ENCODE data around the gene ASPSCR1. TPM values are rescaled to one million over a fixed set of nuclear protein-coding genes. Genes with fewer than 3 reads are reported as not detected.
"Not testable (repeated sequence)": the region's sequence is repeated elsewhere in the genome, so short reads cannot be mapped to it uniquely, and the experiment has no call there.

The ASPSCR1 gene
- total RNA-seq, 2 experiments from 2014 or later, result 33.6 to 34.8 TPM

- intact Hi-C loops (cut with micrococcal nuclease), result no loop called here
- no peak overlapping the region for H3K4me3 Mint-ChIP-seq
- CTCF ChIA-PET, result no interaction called here
- H3K9me3 Mint-ChIP-seq, result no peaks in the 10 kb centered on the region
- no peak for DNase-seq
- H3K4me1 Mint-ChIP-seq (ENCODE audit: low read depth), result peaks cover 4% of the 10 kb centered on the region
- H3K27me3 Mint-ChIP-seq (ENCODE audit: low read depth), result no peaks in the 10 kb centered on the region
- H3K36me3 Mint-ChIP-seq (ENCODE audit: low read depth), result no peaks in the 10 kb centered on the region
- no peak overlapping the region for H3K27ac Mint-ChIP-seq
These were observed 28.6 kb upstream of the ASPSCR1 start for GRCh38 chr17:81948635-81949378.

DNA sequence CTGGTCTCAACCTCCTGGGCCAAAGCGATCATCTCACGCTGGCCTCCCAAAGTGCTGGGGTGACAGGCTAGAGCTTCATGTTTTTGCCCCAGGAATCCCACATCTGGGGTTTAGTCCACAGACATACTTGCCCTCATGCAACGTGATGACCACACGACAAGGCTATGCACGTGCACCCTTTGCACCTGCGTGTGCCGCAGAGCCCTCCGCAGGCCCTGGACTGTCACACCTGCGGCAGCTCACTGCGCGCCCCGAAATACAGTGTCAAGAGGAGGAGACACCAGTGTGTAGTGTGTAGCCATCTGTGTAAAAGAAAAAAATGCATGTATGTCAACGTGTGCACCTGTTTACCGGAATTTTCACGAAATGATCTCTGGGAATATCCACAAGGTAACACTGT, 26.9 kb upstream of the ASPSCR1 start:
- no peak for DNase-seq
- intact Hi-C loops (cut with micrococcal nuclease), result no loop called here
- H3K36me3 Mint-ChIP-seq (ENCODE audit: low read depth), result no peaks in the 10 kb centered on the region
- H3K27ac Mint-ChIP-seq, result no peak overlapping the region
- no peaks in the 10 kb centered on the region for H3K9me3 Mint-ChIP-seq
- H3K4me1 Mint-ChIP-seq (ENCODE audit: low read depth), result peaks cover 4% of the 10 kb centered on the region
- no peak overlapping the region for H3K4me3 Mint-ChIP-seq
- H3K27me3 Mint-ChIP-seq (ENCODE audit: low read depth), result no peaks in the 10 kb centered on the region
- CTCF ChIA-PET, result no interaction called here

GRCh38 chr17:81951785-81952684, 25.4 kb upstream of the ASPSCR1 start:
- no peak overlapping the region for H3K4me3 Mint-ChIP-seq
- no peaks in the 10 kb centered on the region for H3K27me3 Mint-ChIP-seq (ENCODE audit: low read depth)
- H3K27ac Mint-ChIP-seq, result no peak overlapping the region
- no peaks in the 10 kb centered on the region for H3K36me3 Mint-ChIP-seq (ENCODE audit: low read depth)
- intact Hi-C loops (cut with micrococcal nuclease), result no loop called here
- peaks cover 4% of the 10 kb centered on the region for H3K4me1 Mint-ChIP-seq (ENCODE audit: low read depth)
- CTCF ChIA-PET, result interaction anchor here (1.0 kb wide), 1 partner anchor 15 kb away, joined by 3 read pairs; no protein-coding TSS in a partner anchor
- no peak for DNase-seq
- H3K9me3 Mint-ChIP-seq, result no peaks in the 10 kb centered on the region

DNA sequence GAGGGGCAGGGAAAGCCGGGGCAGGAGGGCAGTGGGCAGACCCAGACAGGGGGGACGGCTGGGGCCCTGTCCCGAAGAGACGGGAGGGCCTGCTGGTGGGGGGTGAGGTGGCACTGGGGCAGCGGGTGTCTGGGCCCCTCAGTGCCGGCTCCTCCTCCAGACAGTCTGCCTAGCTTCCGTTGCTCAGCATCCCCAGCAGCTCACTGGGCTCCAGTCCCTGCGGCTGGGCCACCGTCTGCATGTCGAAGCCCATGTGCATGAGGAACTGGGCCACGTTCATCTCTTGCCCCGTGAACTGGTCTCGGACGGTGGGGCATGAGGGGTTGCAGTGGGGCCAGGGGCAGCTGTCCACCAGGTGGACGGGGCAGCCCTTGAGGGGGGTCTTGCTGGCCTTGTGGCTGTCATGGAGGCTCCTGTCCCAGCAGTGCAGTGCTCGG, 24.6 kb upstream of the ASPSCR1 start:
- no peak for DNase-seq
- Mint-ChIP-seq H3K4me3 (no peak overlapping the region), H3K36me3 (ENCODE audit: low read depth) (no peaks in the 10 kb centered on the region), H3K9me3 (no peaks in the 10 kb centered on the region), H3K27ac (no peak overlapping the region), H3K27me3 (ENCODE audit: low read depth) (no peaks in the 10 kb centered on the region), H3K4me1 (ENCODE audit: low read depth) (peaks cover 4% of the 10 kb centered on the region)
- CTCF ChIA-PET, result interaction anchor here (1.0 to 2.2 kb wide), 2 partner anchors 15 to 67 kb away, joined by 3 to 7 read pairs; no protein-coding TSS in a partner anchor
- intact Hi-C loops (cut with micrococcal nuclease), result no loop called here

DNA sequence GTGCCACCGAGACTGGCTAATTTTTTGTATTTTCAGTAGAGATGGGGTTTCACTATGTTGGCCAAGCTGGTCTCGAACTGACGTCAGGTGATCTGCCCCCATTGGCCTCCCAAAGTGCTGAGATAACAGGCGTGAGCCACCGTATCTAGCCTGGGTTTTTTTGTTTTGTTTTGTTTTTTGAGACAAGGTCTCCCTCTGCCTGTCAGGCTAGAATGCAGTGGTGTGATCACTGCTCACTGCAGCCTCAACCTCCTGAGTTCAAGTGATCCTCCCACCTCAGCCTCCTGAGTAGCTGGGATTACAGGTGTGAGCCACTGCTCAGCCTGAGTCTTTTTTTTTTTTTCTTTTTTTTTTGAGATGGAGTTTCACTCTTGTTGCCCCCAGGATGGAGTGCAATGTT, 24.0 kb upstream of the ASPSCR1 start:
- CTCF ChIA-PET, result interaction anchor here (0.6 to 2.2 kb wide), 5 partner anchors 9 to 99 kb away, joined by 3 to 7 read pairs (median 4); no protein-coding TSS in a partner anchor
- DNase-seq; H3K4me1 Mint-ChIP-seq (ENCODE audit: low read depth); H3K27ac Mint-ChIP-seq; H3K27me3 Mint-ChIP-seq (ENCODE audit: low read depth); H3K36me3 Mint-ChIP-seq (ENCODE audit: low read depth); H3K9me3 Mint-ChIP-seq; H3K4me3 Mint-ChIP-seq; intact Hi-C loops (cut with micrococcal nuclease): not testable (repeated sequence)

DNA sequence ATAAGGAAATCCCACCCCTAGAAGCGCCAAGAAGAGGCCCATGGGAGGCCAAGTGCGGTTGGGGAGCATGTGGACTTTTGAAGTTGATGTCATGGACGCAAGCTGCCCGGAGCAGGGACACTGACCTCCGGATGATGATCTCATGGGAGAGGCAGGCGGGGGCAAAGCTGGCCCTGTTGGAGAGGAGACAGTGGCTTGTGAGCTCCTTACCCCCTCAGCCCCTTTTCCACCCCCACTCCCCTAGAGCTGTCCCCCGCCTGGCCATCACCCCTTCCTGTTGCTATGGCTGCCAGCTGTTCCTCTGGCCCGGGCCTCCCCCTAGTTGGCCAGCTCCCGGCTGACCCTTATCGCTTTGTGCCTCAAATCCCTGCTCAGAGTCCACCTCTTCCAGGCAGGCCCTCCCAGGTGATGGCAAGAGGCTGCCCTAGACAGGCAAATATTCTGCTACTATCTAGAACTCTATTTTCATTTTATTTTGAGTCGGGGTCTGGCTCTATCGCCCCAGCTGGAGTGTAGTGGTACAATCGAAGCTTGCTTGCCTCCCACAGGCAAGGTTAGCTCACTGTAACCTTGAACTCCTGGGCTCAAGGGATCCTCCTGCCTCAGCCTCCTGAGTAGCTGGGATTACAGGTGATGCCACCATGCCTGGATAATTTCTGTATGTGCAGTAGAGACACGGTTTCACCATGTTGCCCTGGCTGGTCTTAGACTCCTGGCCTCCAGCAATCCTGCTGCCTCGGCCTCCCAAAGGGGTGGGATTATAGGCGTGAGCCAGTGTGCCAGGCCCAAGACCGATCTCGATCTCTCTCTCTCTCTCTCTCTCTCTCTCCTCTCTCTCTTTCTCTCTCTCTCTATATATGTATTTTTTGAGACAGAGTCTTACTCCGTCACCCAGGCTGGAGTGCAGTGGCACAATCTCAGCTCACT, 23.0 kb upstream of the ASPSCR1 start:
- peaks cover 8% of the 10 kb centered on the region for H3K4me1 Mint-ChIP-seq (ENCODE audit: low read depth)
- no peak overlapping the region for H3K27ac Mint-ChIP-seq
- DNase-seq, result no peak
- H3K4me3 Mint-ChIP-seq, result no peak overlapping the region
- intact Hi-C loops (cut with micrococcal nuclease), result loop anchor here (5.0 kb wide), 1 partner anchor 198 kb away; no protein-coding TSS in a partner anchor
- no peaks in the 10 kb centered on the region for H3K9me3 Mint-ChIP-seq
- CTCF ChIA-PET, result interaction anchor here (0.5 to 2.2 kb wide), 7 partner anchors 10 to 242 kb away, joined by 3 to 7 read pairs (median 3); partner anchors contain the start of gene DCXR
- H3K27me3 Mint-ChIP-seq (ENCODE audit: low read depth), result peaks cover 11% of the 10 kb centered on the region
- H3K36me3 Mint-ChIP-seq (ENCODE audit: low read depth), result no peaks in the 10 kb centered on the region

DNA sequence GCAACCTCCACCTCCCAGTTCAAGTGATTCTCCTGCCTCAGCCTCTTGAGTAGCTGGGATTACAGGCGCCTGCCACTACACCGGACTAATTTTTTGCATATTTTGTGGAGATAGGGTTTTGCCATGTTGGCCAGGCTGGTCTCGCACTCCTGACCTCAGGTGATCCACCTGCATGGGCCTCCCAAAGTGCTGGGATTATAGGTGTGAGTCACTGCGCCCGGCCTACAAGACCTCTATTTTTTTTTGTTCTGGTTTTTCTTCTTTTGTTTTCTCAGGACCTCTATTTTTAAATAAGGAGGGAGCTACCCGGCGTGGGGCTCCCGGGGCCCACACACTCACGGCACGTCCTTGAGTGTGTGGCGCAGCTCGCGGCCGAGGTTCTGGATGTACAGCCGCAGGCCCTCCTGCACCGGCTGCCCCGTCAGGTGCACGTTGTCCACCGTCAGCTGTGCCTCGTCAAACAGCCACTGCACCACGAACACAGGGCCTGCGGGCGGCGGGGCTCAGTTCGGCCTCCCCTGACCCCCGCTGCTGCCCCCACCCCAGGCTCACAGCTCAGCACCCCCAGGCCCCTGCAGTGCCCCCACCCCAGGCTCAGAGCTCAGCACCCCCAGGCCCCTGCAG, 22.3 kb upstream of the ASPSCR1 start:
- Mint-ChIP-seq H3K4me3 (no peak overlapping the region), H3K27ac (no peak overlapping the region), H3K27me3 (ENCODE audit: low read depth) (peaks cover 11% of the 10 kb centered on the region), H3K9me3 (no peaks in the 10 kb centered on the region), H3K4me1 (ENCODE audit: low read depth) (peaks cover 8% of the 10 kb centered on the region), H3K36me3 (ENCODE audit: low read depth) (no peaks in the 10 kb centered on the region)
- intact Hi-C loops (cut with micrococcal nuclease), result loop anchor here (5.0 kb wide), 1 partner anchor 197 kb away; no protein-coding TSS in a partner anchor
- no peak for DNase-seq
- CTCF ChIA-PET, result interaction anchor here (0.7 to 2.2 kb wide), 5 partner anchors 17 to 82 kb away, joined by 3 to 7 read pairs (median 3); partner anchors contain the start of gene DCXR

- intact Hi-C loops (cut with micrococcal nuclease), result loop anchor here (5.0 kb wide), 1 partner anchor 196 kb away; no protein-coding TSS in a partner anchor
- H3K36me3 Mint-ChIP-seq (ENCODE audit: low read depth), result no peaks in the 10 kb centered on the region
- H3K27ac Mint-ChIP-seq, result no peak overlapping the region
- CTCF ChIA-PET, result interaction anchor here (0.6 to 0.7 kb wide), 2 partner anchors 25 to 64 kb away, joined by 3 to 4 read pairs; no protein-coding TSS in a partner anchor
- DNase-seq, result no peak
- no peaks in the 10 kb centered on the region for H3K9me3 Mint-ChIP-seq
- peaks cover 8% of the 10 kb centered on the region for H3K4me1 Mint-ChIP-seq (ENCODE audit: low read depth)
- H3K27me3 Mint-ChIP-seq (ENCODE audit: low read depth), result peaks cover 11% of the 10 kb centered on the region
- H3K4me3 Mint-ChIP-seq, result no peak overlapping the region
These were observed 21.5 kb upstream of the ASPSCR1 start for GRCh38 chr17:81955756-81956544.

DNA sequence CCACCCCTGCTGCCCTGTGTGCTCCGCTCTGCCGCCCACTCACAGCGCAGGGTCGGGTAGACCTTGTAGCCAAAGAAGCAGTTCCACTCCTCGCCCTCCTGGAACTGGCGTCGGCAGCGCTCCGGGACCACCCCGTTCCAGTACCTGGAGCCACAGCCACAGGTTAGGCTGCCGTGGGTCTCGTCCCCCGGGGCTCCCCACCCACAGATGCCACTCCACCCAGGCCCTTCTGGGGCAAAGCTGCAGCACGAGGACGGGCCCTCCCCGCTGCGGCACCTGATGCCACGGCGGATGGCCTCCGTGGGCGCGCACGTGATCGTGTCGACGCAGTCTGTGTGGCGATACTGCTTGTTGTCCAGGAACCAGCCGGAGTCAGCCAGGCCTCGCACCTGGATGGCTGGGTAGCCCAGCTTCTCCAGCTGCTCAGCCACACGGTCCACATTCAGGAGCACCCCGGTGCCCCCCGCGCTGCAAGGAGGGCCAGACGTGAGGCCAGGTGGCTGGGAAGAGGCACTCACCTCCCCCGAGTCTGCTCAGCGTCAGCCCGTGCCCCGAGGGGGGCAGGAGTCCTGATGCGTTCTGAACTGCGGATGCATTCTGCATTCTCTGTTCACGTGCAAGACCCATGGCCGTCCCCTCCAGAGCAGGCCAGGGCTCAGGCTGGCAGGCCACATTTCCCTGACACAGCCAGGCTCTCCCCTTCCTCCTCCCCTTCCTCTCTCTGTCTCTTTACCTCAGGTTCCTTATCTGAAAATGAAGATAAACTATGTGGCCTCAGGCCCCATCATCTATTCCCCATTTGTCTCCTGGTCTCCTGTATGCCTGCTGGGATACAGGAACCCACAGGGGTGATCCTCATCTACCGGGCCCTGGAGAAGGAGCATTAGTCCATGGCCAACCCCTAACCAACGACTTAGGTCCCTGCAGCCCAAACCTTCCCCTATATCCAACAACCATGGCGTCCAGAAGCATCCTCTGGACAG, 20.5 kb upstream of the ASPSCR1 start:
- no peak overlapping the region for H3K4me3 Mint-ChIP-seq
- H3K9me3 Mint-ChIP-seq, result no peaks in the 10 kb centered on the region
- peaks cover 5% of the 10 kb centered on the region for H3K4me1 Mint-ChIP-seq (ENCODE audit: low read depth)
- CTCF ChIA-PET, result no interaction called here
- peaks cover 11% of the 10 kb centered on the region for H3K27me3 Mint-ChIP-seq (ENCODE audit: low read depth)
- no peak for DNase-seq
- no peak overlapping the region for H3K27ac Mint-ChIP-seq
- intact Hi-C loops (cut with micrococcal nuclease), result loop anchor here (5.0 kb wide), 1 partner anchor 195 kb away; no protein-coding TSS in a partner anchor
- no peaks in the 10 kb centered on the region for H3K36me3 Mint-ChIP-seq (ENCODE audit: low read depth)

Data from activated naive CD4-positive, alpha-beta T cell treated with anti-CD3 and anti-CD28 coated beads for 36 hours (primary cell).